Spinal cord (tissue), 10 donors: ENCODE data around the gene APP. TPM values are rescaled to one million over a fixed set of nuclear protein-coding genes. Genes with fewer than 3 reads are reported as not detected.
"Not testable (repeated sequence)": the region's sequence is repeated elsewhere in the genome, so short reads cannot be mapped to it uniquely, and the experiment has no call there.

Source experiments
- DNase-seq, 6 donors: peaks; one replicate each; pipeline versions ENCODE4 v3.0.0 to v3.0.0-alpha.2; 2013 to 2015; ENCODE audit warnings: low spot score in 6 of 6, low read depth in 4 of 6
- H3K27ac ChIP-seq: one replicate; pipeline ENCODE4 v1.5.1; 2013; ENCODE audit warnings: low read depth, low read length, control low read depth
- H3K27me3 ChIP-seq: one replicate; pipeline ENCODE4 v1.6.1; 2013; ENCODE audit warnings: low read length; ENCODE audit not compliant: control insufficient read depth, insufficient read depth
- H3K36me3 ChIP-seq: one replicate; pipeline ENCODE4 v1.6.1; 2013; ENCODE audit warnings: low read length; ENCODE audit not compliant: control insufficient read depth, insufficient read depth
- H3K4me1 ChIP-seq: one replicate; pipeline ENCODE4 v1.6.1; 2013; ENCODE audit warnings: low read length; ENCODE audit not compliant: control insufficient read depth, insufficient read depth
- H3K4me3 ChIP-seq: one replicate; pipeline ENCODE4 v1.5.1; 2013; ENCODE audit warnings: low read depth, low read length, control low read depth
- H3K9me3 ChIP-seq: one replicate; pipeline ENCODE4 v1.6.1; 2013; ENCODE audit warnings: low read length; ENCODE audit not compliant: control insufficient read depth, insufficient read depth
- WGBS: methylation state at CpG from one replicate; pipeline ENCODE4 v1.1.5; 2013; ENCODE audit warnings: missing lambda C conversion rate; ENCODE audit not compliant: insufficient coverage; 5-methylcytosine and 5-hydroxymethylcytosine counted together
- polyA plus RNA-seq, 2 donors: library from polyadenylated mRNA; unstranded; fragments of 120-200 nt; gene quantifications; one replicate each; pipeline ENCODE4 v1.2.1, GENCODE V29; 2013; ENCODE audit not compliant: insufficient read length in 2 of 2
- total RNA-seq, 2 donors: library from RNA; depleted of rRNA in 1 of 2; stranded (reverse); fragments of 120-200 nt in 1 of 2; fragments of >200 nt in 1 of 2; gene quantifications; one replicate each; pipeline versions ENCODE4 v1.2.3 to v1.2.4, GENCODE V29; 2013 to 2014
- donor health status: healthy.

Gene APP
- total and polyA plus RNA-seq, 4 donors = 606 to 947 (median 855) TPM

DNA sequence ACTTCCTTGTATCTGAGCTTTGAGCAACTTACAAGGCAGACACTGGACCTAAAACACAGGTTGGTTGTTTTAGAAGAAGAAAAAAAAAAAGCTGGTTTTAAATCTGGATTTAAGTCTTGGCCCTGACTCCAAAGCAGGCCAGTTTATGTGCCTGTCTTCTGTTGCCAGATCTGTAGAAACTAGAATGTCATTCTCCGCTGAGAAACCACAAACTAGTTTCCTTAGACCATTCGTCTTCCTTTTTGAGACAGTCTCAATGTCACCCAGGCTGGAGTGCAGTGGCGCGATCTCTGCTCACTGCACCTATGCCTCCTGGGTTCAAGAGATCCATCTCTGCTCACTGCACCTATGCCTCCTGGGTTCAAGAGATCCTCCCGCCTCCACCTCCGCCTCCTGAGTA is 33.9 kb downstream of the APP start:
- H3K9me3 ChIP-seq = no peaks in the 10 kb centered on the region
- peaks cover 4% of the 10 kb centered on the region for H3K4me1 ChIP-seq
- no peak overlapping the region for H3K4me3 ChIP-seq
- H3K27ac ChIP-seq = no peak overlapping the region
- no peaks in the 10 kb centered on the region for H3K27me3 ChIP-seq
- 71% methylated on average over 6 of the region's 6 CpGs for WGBS
- DNase-seq = no peak
- no peaks in the 10 kb centered on the region for H3K36me3 ChIP-seq

DNA sequence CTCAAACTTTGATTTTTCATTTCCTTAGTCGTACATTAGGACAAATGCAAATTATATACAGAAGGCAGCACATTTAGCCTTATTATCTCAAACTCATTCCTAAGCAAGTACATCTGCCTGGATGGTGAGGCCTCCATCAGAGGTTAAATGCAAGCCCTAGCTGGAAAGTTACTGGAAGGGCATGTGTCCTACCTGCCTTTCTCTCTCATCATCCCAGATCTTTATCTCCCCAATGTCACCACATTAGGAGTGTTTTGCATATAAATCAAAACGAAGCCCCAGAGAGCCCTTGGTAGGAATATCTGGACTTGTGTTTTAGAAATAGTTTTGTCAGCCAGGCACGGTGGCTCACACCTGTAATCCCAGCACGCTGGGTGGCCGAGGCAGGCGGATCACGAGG is 35.0 kb downstream of the APP start:
- Histone ChIP-seq H3K36me3 (no peaks in the 10 kb centered on the region), H3K4me3 (no peak overlapping the region), H3K27ac (no peak overlapping the region), H3K4me1 (peaks cover 4% of the 10 kb centered on the region), H3K27me3 (no peaks in the 10 kb centered on the region), H3K9me3 (no peaks in the 10 kb centered on the region)
- no peak for DNase-seq
- 92% methylated on average over 6 of the region's 7 CpGs for WGBS

DNA sequence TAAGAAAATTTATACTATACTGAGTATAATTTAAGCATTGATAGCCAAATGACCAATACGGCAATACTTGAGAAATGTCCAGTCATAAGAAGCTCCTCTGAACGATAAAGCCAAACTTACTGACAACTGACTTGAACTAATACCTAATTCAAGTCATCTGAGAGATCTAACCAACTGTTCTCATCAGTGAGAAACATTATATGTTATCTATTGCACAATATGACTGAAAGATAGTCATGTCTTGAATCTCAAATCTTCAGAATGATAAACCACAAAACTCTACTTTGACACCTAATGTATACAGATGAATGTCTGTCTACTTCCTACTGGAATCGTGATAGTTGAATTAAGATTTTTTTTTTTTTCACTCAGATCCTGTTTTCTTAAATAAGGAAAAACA is 39.0 kb downstream of the APP start:
- Histone ChIP-seq H3K27ac (no peak overlapping the region), H3K4me3 (no peak overlapping the region), H3K9me3 (no peaks in the 10 kb centered on the region), H3K27me3 (no peaks in the 10 kb centered on the region), H3K36me3 (no peaks in the 10 kb centered on the region), H3K4me1 (peaks cover 2% of the 10 kb centered on the region)
- WGBS = no CpG with 5 or more reads among the region's 3 CpGs
- no peak for DNase-seq

DNA sequence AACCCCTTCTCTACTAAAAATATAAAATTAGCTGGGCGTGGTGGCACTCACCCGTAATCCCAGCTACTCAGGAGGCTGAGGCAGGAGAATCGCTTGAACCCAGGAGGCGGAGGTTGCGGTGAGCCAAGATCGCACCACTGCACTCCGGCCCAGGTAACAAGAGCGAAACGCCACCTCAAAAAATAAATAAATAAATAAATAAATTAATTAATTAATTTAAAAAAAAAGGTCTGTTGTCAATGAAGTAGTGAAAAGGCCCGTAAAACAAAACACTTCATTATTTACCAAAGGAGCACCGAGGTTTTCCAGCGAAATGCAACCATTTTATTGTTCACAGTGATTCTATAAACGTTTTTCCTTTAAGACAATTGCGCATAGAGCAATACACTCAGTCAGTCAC is 39.5 kb downstream of the APP start:
- H3K36me3 ChIP-seq, DNase-seq, H3K4me3 ChIP-seq, H3K9me3 ChIP-seq, H3K4me1 ChIP-seq, H3K27me3 ChIP-seq, H3K27ac ChIP-seq: not testable (repeated sequence)
- no CpG with 5 or more reads among the region's 14 CpGs for WGBS

DNA sequence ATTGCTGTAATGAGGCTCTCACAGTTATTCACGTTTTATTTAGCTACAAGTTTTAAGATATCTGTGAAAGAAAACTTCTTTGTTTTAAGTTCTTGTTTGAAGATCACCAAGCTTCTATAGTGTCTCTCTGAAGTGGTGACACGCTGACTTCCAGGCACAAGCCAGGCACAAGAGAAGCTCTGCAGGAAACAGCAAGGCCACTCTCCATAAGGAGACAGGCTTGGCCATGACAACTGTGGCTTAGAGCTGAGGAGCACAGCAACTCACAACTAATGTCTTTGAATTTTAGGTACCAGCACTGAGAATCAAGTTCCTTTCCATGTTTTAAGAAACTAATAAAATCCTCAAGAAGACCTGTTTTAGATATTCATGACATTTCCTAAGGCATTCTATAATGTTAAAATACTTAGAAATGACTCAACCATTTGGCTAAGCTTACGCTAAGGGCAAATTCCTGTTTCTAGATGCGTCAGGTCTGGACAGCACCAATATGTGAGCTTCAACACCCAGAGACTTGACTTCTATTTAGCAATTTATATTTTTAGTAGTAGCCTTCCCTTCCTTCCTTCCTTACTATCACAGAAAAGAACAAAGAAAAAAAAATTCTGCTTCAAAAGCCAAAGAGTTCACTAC is 40.2 kb downstream of the APP start:
- 100% methylated on average over 1 of the region's 4 CpGs for WGBS
- H3K4me1 ChIP-seq = peaks cover 2% of the 10 kb centered on the region
- H3K4me3 ChIP-seq = no peak overlapping the region
- no peaks in the 10 kb centered on the region for H3K36me3 ChIP-seq
- DNase-seq = no peak
- H3K27me3 ChIP-seq = no peaks in the 10 kb centered on the region
- no peak overlapping the region for H3K27ac ChIP-seq
- H3K9me3 ChIP-seq = no peaks in the 10 kb centered on the region

- peak in 1 of 6 donors; percentile 61 for DNase-seq
- no peaks in the 10 kb centered on the region for H3K9me3 ChIP-seq
- H3K4me3 ChIP-seq = no peak overlapping the region
- no peaks in the 10 kb centered on the region for H3K36me3 ChIP-seq
- no peaks in the 10 kb centered on the region for H3K27me3 ChIP-seq
- no peak overlapping the region for H3K27ac ChIP-seq
- no CpG with 5 or more reads among the region's 6 CpGs for WGBS
- peaks cover 7% of the 10 kb centered on the region for H3K4me1 ChIP-seq
Observed at GRCh38 chr21:26127918-26128317, 42.7 kb downstream of the APP start.

GRCh38 chr21:26127073-26127814 is 43.3 kb downstream of the APP start:
- Histone ChIP-seq H3K9me3 (no peaks in the 10 kb centered on the region), H3K4me3 (no peak overlapping the region), H3K36me3 (no peaks in the 10 kb centered on the region), H3K27ac (no peak overlapping the region), H3K27me3 (no peaks in the 10 kb centered on the region), H3K4me1 (peaks cover 7% of the 10 kb centered on the region)
- no CpG with 5 or more reads among the region's 1 CpG for WGBS
- no peak for DNase-seq

DNA sequence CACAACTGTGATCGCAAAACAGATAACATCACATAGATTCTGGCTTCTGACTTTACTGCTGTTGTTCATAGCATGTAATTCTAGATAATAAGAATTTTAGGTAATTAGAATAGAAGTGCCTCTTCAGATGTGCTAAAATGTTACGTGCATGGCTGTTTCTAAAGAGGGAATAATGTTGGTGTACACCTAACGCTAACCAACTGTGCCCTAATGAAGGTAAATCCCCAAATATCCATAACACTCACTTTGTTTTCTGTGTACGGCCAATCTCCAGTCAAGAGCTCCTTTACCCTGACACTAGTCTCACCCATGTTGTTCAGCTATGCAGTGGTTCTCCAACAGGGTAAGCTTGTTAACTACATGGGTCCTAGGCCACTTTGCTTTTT is 44.4 kb downstream of the APP start:
- Histone ChIP-seq H3K9me3 (no peaks in the 10 kb centered on the region), H3K4me3 (no peak overlapping the region), H3K27ac (no peak overlapping the region), H3K4me1 (peaks cover 7% of the 10 kb centered on the region), H3K27me3 (no peaks in the 10 kb centered on the region), H3K36me3 (no peaks in the 10 kb centered on the region)
- WGBS = 86% methylated on average over 1 of the region's 4 CpGs
- DNase-seq = no peak

GRCh38 chr21:26125433-26126167 is 45.0 kb downstream of the APP start:
- Histone ChIP-seq H3K27ac (peak overlapping the region; percentile 30), H3K36me3 (no peaks in the 10 kb centered on the region), H3K4me3 (no peak overlapping the region), H3K9me3 (no peaks in the 10 kb centered on the region), H3K27me3 (no peaks in the 10 kb centered on the region), H3K4me1 (peaks cover 7% of the 10 kb centered on the region)
- 75% methylated on average over 3 of the region's 8 CpGs for WGBS
- no peak for DNase-seq
